Endothelial cell of umbilical vein (primary cell): ENCODE data around the gene RBM17. TPM values are rescaled to one million over a fixed set of nuclear protein-coding genes. Genes with fewer than 3 reads are reported as not detected.

ENCODE experiments used
- BruUV-seq: library from RNA; stranded (reverse); fragments of 400-500 nt; replicated peaks from 2 replicates; lab custom pipeline; 2021; lab: Mats Ljungman, UMichigan
- CTCF ChIA-PET: fragments of 300-600, 350-600 bp; sonication (Branson Sonifier 250); formaldehyde crosslinking; loops from one replicate; lab custom pipeline; 2021; ENCODE audit warnings: antibody characterized with exemption, inconsistent platforms; lab: Charles Lee
- POLR2A ChIA-PET: fragments of 300-600, 350-600 bp; sonication (Branson Sonifier 250); formaldehyde crosslinking; loops from one replicate; lab custom pipeline; 2021; ENCODE audit warnings: antibody characterized with exemption, inconsistent platforms; lab: Charles Lee
- DNase-seq: peaks from one replicate; pipeline ENCODE4 v3.0.0-alpha.2; 2011; ENCODE audit warnings: low read depth, low spot score
- FAIRE-seq: peaks from 2 replicates; lab custom pipeline; 2011; peaks lifted over from hg19 to GRCh38; lab: Jason Lieb, UNC
- H2AFZ ChIP-seq: 2 replicates; pipeline ENCODE4 v1.6.0; 2012; ENCODE audit warnings: low read depth, low read length, control low read depth, inconsistent platforms
- H3K27ac ChIP-seq: 2 replicates; pipeline ENCODE4 v1.5.1; 2011; ENCODE audit warnings: low read depth, mild to moderate bottlenecking, control low read depth, low read length, moderate library complexity; ENCODE audit not compliant: insufficient read depth
- H3K27me3 ChIP-seq, 2 experiments: 2 replicates each; pipeline versions ENCODE4 v1.6.0 to v1.6.1; 2011; ENCODE audit warnings: low read length in 2 of 2, mixed read lengths in 1 of 2; ENCODE audit not compliant: control insufficient read depth in 2 of 2, insufficient read depth in 2 of 2
- H3K36me3 ChIP-seq, 2 experiments: 2 replicates in 1 of 2; 3 replicates in 1 of 2; pipeline ENCODE4 v1.5.1; 2011; ENCODE audit warnings: low read length in 2 of 2, mild to moderate bottlenecking in 1 of 2, moderate library complexity in 1 of 2; ENCODE audit not compliant: control insufficient read depth in 2 of 2, insufficient read depth in 2 of 2; ENCODE audit errors: extremely low read depth in 1 of 2
- H3K4me1 ChIP-seq: 3 replicates; pipeline ENCODE4 v1.5.1; 2011; ENCODE audit warnings: mild to moderate bottlenecking, low read length; ENCODE audit not compliant: control insufficient read depth, insufficient read depth; ENCODE audit errors: extremely low read depth
- H3K4me2 ChIP-seq: 2 replicates; pipeline ENCODE4 v1.6.1; 2011; ENCODE audit warnings: low read length, control low read depth, mixed read lengths; ENCODE audit not compliant: insufficient read depth
- H3K4me3 ChIP-seq, 3 experiments: fragments of 200-600 bp in 1 of 3; sonication (generic), shearing (Covaris generic) in 1 of 3; replicated peaks in 1 of 3; 2 replicates each; pipeline ENCODE4 v1.5.1; 2011 to 2016; ENCODE audit warnings: control low read depth in 3 of 3, low read length in 3 of 3, mild to moderate bottlenecking in 2 of 3, inconsistent platforms in 1 of 3, low read depth in 1 of 3, moderate library complexity in 1 of 3; ENCODE audit not compliant: insufficient read depth in 1 of 3
- H3K79me2 ChIP-seq: 2 replicates; pipeline ENCODE4 v1.6.0; 2012; ENCODE audit warnings: low read length, inconsistent platforms; ENCODE audit not compliant: control insufficient read depth, insufficient read depth
- H3K9ac ChIP-seq: replicated peaks from 2 replicates; pipeline ENCODE3; 2011; ENCODE audit warnings: low read length, control low read depth; ENCODE audit not compliant: insufficient read depth; ENCODE audit errors: extremely low read depth
- H3K9me1 ChIP-seq: replicated peaks from 3 replicates; pipeline ENCODE4 v1.6.0; 2011; ENCODE audit warnings: mild to moderate bottlenecking, low read length; ENCODE audit not compliant: control insufficient read depth, insufficient read depth; ENCODE audit errors: extremely low read depth
- H3K9me3 ChIP-seq: replicated peaks from 2 replicates; pipeline ENCODE4 v1.5.1; 2012; ENCODE audit warnings: low read length, inconsistent platforms; ENCODE audit not compliant: control insufficient read depth, insufficient read depth
- H4K20me1 ChIP-seq: replicated peaks from 2 replicates; pipeline ENCODE3; 2011; ENCODE audit warnings: mild to moderate bottlenecking, low read length; ENCODE audit not compliant: control insufficient read depth, insufficient read depth; ENCODE audit errors: extremely low read depth
- CTCF ChIP-seq, 2 donors: IDR thresholded peaks; 1 replicate in 1 of 2; 2 replicates in 1 of 2; pipeline ENCODE4 v1.5.1; 2011; ENCODE audit warnings: low read length in 2 of 2, mild to moderate bottlenecking in 2 of 2, moderate library complexity in 2 of 2, control low read depth in 1 of 2, inconsistent platforms in 1 of 2, low read depth in 1 of 2; ENCODE audit not compliant: insufficient read depth in 1 of 2; ENCODE audit errors: extremely low read depth in 1 of 2
- EZH2 ChIP-seq: IDR thresholded peaks from 2 replicates; pipeline ENCODE4 v1.6.1; 2012; ENCODE audit warnings: borderline replicate concordance, low read depth, mild to moderate bottlenecking, moderate library complexity, low read length, inconsistent platforms; ENCODE audit not compliant: severe bottlenecking
- GATA2 ChIP-seq: IDR thresholded peaks from 2 replicates; pipeline ENCODE4 v1.7.0; 2011; ENCODE audit warnings: low read depth, mild to moderate bottlenecking, moderate library complexity, mixed read lengths, low read length; ENCODE audit not compliant: insufficient read length, insufficient read depth
- MAX ChIP-seq: IDR thresholded peaks from 2 replicates; pipeline ENCODE4 v1.6.1; 2011; ENCODE audit not compliant: insufficient read depth, insufficient read length
- MYC ChIP-seq: IDR thresholded peaks from one replicate; pipeline ENCODE4 v1.6.1; 2011; ENCODE audit warnings: mild to moderate bottlenecking, low read depth, low read length
- POLR2A ChIP-seq: IDR thresholded peaks from 2 replicates; pipeline ENCODE4 v1.6.1; 2012; ENCODE audit warnings: low read depth, mild to moderate bottlenecking, control low read depth, low read length
- POLR2AphosphoS5 ChIP-seq: IDR thresholded peaks from 2 replicates; pipeline ENCODE4 v1.6.1; 2012; ENCODE audit warnings: low read depth, mild to moderate bottlenecking, control low read depth, low read length, moderate library complexity; ENCODE audit not compliant: insufficient read depth
- dilution Hi-C: fragments of 300-500 bp; cut with MboI; formaldehyde crosslinking; loops from one replicate; pipeline ENCODE4 v1.15.0; 2019; ENCODE audit warnings: low sequenced_read_pairs; ENCODE audit not compliant: extremely low pct_ligation_motif_present
- intact Hi-C: fragments of 100-400 bp; cut with micrococcal nuclease; formaldehyde crosslinking; loops from one replicate; pipeline ENCODE4 v1.10.0; 2022
- polyA plus RNA-seq, 4 experiments: library from polyadenylated mRNA; depleted of rRNA in 3 of 4; stranded (reverse) in 3 of 4; unstranded in 1 of 4; fragments of >200 nt; gene quantifications; 2 replicates each; pipeline versions ENCODE4 v1.2.1 to v1.2.3, GENCODE V29; 2011 to 2012; ENCODE audit warnings: missing spikeins in 1 of 4
- total RNA-seq: library from RNA; stranded (reverse); gene quantifications from 2 replicates; pipeline ENCODE4 v1.2.3, GENCODE V29; 2021

Gene RBM17
- total and polyA plus RNA-seq, 2 donors (not counting 3 experiments of a cell fraction or from before 2014, with no cell fraction given), result 23.1 to 148 TPM

- BruUV-seq, result no TSS peak
- ChIA-PET POLR2A (no interaction called here), CTCF (no interaction called here)
- Histone ChIP-seq H3K4me1 (peaks cover 9% of the 10 kb centered on the region), H3K4me3 (no peak overlapping the region), H3K9ac (no peak overlapping the region), H3K9me3 (no peaks in the 10 kb centered on the region), H3K4me2 (no peak overlapping the region), H4K20me1 (no peaks in the 10 kb centered on the region), H3K27ac (no peak overlapping the region), H3K36me3 (no peaks in the 10 kb centered on the region), H3K27me3 (peaks cover 0 to 5% of the 10 kb centered on the region in 2 experiments), H3K79me2 (no peaks in the 10 kb centered on the region), H2AFZ (no peak overlapping the region), H3K9me1 (no peaks in the 10 kb centered on the region)
- dilution Hi-C loops, result no loop called here
- intact Hi-C loops, result no loop called here
- FAIRE-seq (no peak), DNase-seq (no peak)
- no peak for TF ChIP-seq MAX
- TF ChIP-seq CTCF (IDR thresholded peaks at IDR 0.05; ENCODE audit: extremely low read depth in 1 of 2, insufficient read depth in 1 of 2, low read depth in 1 of 2, low read length in 2 of 2), result no peak
- no peak for TF ChIP-seq MYC
- TF ChIP-seq EZH2, result no peak
- TF ChIP-seq POLR2A, result no peak
- TF ChIP-seq POLR2AphosphoS5, result no peak
- TF ChIP-seq GATA2, result no peak
These were observed 35.5 kb upstream of the RBM17 start for GRCh38 chr10:6053303-6053702.
